GM20000 (cell line): ENCODE measurements around the gene DNAJC5.

Experiments
- DNase-seq: peaks from one replicate; pipeline ENCODE4 v3.0.0; 2012; ENCODE audit warnings: low spot score
- TF ChIP-seq, protein P1 (sequence below): IDR thresholded peaks from 2 replicates; pipeline ENCODE4 v1.5.1; 2012; ENCODE audit warnings: mild to moderate bottlenecking, control low read depth; ENCODE audit errors: extremely low read depth, missing control alignments

DNAJC5 gene

DNA sequence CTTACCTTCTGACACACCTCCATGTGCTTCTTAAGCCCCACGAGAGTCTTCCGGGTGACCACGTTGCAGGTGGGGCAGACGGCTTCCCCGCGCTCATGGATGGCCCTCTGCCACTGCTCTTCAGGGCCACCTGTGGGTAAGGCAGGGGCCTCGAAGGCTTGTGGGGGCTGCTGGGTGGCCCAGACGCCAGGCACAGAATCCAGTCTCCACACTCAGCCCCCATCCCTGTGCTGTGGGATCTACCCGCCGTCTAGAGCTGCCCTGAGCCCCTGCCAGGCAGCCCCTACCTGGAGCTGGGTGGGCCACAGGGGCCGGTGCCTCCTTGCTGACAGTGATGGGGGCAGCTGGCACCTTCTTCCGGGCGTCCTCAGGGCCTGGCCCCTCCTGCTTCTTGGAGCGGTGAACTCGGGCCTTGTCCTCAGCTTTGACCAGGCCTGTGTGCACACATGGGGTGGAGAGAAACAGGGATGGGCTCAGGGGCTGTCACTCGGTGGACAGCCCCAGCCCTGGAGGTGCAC is 68.9 kb downstream of the DNAJC5 start:
- DNase-seq = no peak
- TF ChIP-seq, protein P1, sequence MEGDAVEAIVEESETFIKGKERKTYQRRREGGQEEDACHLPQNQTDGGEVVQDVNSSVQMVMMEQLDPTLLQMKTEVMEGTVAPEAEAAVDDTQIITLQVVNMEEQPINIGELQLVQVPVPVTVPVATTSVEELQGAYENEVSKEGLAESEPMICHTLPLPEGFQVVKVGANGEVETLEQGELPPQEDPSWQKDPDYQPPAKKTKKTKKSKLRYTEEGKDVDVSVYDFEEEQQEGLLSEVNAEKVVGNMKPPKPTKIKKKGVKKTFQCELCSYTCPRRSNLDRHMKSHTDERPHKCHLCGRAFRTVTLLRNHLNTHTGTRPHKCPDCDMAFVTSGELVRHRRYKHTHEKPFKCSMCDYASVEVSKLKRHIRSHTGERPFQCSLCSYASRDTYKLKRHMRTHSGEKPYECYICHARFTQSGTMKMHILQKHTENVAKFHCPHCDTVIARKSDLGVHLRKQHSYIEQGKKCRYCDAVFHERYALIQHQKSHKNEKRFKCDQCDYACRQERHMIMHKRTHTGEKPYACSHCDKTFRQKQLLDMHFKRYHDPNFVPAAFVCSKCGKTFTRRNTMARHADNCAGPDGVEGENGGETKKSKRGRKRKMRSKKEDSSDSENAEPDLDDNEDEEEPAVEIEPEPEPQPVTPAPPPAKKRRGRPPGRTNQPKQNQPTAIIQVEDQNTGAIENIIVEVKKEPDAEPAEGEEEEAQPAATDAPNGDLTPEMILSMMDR = no peak

DNA sequence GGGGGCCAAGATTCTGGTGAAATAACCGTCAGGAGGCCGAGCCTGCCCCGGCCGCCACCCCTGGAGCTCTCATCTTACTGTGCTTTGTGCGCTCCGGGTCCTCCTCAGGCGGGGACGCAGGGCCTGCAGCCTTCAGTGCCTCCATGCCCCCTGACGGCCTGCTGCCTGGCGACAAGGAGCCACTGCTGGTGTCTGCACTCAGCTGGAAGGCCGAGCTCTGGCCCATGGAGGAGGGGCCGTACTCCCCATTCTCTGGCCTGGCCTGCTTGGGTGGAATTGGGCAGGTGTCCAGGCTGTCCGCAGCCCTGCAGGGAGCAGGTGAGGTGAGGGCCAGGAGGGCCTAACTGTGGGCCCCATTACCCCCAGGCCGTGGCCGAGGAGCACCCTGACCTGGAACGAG is 69.5 kb downstream of the DNAJC5 start:
- DNase-seq = no peak
- TF ChIP-seq, protein P1 = no peak

DNA sequence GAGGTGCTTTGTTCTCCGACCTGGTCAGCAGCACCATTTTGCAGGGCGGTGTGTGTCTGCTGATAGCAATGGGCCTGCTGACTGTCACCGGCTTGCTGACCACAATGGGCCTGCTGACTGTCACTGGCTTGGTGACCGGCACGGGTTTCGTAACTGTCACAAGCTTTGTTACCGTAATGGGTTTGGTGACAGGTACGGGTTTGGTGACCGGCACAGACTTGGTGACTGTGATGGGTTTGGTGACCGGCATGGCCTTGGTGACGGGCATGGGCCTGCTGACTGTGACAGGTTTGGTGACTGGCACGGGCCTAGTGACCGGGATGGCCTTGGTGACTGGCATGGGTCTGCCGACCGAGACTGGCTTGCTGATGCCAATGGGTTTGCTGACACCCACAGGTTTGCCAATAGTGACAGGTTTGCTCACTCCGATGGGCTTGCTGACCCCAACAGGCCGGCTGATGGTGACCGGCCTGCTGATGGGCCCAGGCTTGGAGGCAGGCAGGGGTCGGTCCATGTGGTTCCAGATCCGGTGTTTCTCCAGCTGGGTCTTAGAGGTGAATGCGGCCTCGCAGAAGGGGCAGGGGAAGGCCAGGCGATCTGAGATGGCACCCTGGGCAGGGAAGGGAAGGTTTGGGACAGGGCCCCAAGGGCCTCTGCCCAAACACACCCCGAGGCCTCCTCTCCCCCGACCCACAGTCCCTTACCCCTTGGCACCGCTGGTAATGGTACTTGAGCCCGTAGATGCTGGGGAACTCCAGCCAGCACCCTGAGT is 71.4 kb downstream of the DNAJC5 start:
- TF ChIP-seq, protein P1 = no peak
- DNase-seq = no peak

DNA sequence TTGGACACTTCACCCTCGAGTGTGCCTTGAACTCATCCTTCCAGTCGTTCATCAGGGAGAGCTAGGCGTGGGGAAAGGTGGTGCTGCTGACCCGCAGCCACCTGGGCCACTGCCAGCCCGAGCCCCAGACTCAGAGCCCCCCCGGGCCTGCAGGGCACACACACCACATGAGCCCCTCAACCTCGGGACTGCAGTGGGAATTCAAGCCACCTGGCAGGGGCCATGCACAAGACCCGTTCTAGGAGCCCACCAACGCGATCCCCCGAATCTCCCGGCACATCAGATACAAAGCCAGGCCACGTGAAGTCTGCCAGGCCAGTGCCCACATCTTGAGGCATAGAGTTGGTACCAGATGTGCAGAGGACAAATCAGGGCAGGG is 72.0 kb downstream of the DNAJC5 start:
- DNase-seq = no peak
- TF ChIP-seq, protein P1 = no peak

DNA sequence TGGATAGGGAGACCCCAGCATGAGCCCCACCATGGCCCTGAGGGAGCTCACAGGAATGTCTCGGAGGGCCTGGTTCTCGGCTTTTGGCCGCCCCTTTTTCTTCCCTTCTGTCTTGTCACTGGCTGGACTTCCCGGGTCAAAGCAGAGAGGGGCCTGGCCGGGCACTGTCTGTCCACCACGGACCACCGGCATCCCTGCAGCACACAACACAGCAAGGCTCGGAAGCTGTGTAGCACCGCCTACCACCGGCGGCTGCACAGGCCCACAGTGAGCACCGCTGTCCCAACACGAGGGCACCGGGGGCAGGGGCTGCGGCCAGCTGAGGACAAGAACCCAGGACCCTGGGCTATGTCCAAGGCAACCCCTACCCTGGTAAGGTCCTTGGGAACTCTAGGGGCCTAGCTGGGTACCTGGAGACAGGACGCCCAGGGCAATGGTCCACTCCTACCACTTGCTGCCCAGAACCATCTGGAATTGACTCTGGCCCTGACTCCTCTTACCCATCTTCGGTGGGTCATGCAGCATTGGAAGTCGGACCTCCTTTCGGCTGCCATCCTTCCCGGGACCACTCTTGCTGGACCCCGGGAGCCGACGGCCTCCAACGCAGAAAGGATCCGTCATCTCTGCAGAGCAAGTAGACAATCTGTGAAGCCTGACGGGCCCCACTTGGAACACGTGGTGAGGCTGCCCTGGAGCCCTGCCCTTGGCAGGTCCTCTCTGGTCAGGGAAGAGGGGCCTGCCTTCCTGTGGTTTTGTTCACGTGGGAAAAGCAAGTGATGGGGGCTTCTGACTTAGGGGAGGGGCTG is 72.6 kb downstream of the DNAJC5 start:
- TF ChIP-seq, protein P1 = no peak
- no peak for DNase-seq

DNA sequence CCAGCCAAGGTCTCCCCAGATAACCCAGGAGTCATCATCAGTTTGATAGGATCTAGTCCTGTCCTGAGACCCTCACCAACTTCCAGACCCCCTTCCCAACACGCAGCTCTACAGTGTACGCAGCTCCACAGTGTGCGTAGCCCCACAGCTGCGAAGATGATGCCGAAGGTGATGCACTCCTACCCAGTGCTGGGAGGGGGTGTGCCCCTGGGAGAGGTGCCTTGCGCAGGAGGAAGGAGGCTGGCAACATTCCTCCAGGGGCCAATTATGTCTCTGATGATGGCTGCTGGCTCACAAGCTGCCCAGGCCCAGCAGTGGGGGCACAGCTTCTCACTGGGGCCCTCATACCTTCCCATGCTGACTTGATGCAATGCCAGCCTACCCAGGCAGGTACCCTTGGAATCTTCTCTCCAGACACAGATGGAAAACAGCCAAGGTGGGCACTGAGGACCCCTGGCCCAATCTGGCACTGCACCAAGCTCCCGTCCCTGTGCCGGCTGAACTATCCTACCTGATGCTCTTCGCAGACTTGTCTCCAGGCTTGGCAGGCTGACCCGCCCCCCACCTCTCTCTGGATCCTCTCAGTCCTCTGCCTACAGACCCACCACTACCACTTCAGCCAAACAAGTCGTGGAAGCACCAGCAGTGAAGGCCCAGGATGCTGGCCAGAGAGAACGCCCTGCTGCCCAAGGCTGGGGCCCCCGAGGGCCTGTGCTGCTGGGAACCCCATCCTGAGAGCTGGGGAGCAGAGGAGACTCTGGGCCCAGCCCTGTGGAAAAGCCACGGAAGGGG is 73.4 kb downstream of the DNAJC5 start:
- TF ChIP-seq, protein P1 = no peak
- DNase-seq = no peak
